IPS-20b (cell line): ENCODE results near the gene SUMO2.
"Not testable (repeated sequence)": the region's sequence is repeated elsewhere in the genome, so short reads cannot be mapped to it uniquely, and the experiment has no call there.

Experiments
- H3K27ac ChIP-seq: one replicate; pipeline ENCODE4 v1.5.1; 2013; ENCODE audit warnings: low read length
- H3K27me3 ChIP-seq: 2 replicates; pipeline ENCODE4 v1.6.1; 2013; ENCODE audit warnings: mild to moderate bottlenecking, low read length, inconsistent platforms; ENCODE audit not compliant: insufficient read depth
- H3K36me3 ChIP-seq: 2 replicates; pipeline ENCODE4 v1.6.1; 2013; ENCODE audit warnings: low read depth, mild to moderate bottlenecking, inconsistent platforms, low read length, moderate library complexity; ENCODE audit not compliant: insufficient read depth
- H3K4me1 ChIP-seq: 2 replicates; pipeline ENCODE4 v1.6.1; 2013; ENCODE audit warnings: mild to moderate bottlenecking, control low read depth, inconsistent platforms, low read length, moderate library complexity; ENCODE audit not compliant: insufficient read depth
- H3K4me3 ChIP-seq: 2 replicates; pipeline ENCODE4 v1.5.1; 2013; ENCODE audit warnings: mild to moderate bottlenecking, low read length, inconsistent platforms
- H3K9ac ChIP-seq: 2 replicates; pipeline ENCODE4 v1.6.1; 2013; ENCODE audit warnings: low read depth, mild to moderate bottlenecking, inconsistent platforms, low read length, moderate library complexity
- H3K9me3 ChIP-seq: 2 replicates; pipeline ENCODE4 v1.6.1; 2013; ENCODE audit warnings: mild to moderate bottlenecking, low read depth, low read length, inconsistent platforms; ENCODE audit not compliant: insufficient read depth

Gene SUMO2

DNA sequence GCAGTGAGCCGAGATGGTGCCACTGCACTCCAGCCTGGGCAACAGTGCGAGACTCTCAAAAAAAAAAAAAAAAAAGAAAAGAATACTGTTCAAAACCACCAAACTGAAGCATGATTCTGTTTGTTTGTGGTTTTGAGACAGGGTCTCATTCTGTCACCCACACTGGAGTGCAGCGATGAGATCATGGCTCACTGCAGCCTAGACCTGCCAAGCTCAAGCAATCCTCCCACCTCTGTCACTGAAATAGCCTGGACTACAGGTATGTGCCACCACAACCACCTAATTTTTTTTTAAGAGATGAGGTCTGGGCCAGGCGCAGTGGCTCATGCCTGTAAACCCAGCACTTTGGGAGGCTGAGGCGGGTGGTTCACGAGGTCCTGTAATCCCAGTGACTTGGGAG is 4.3 kb downstream of the SUMO2 start:
- no peak overlapping the region for H3K27ac ChIP-seq
- no peaks in the 10 kb centered on the region for H3K4me1 ChIP-seq
- no peak overlapping the region for H3K4me3 ChIP-seq
- H3K9me3 ChIP-seq, result no peaks in the 10 kb centered on the region
- H3K36me3 ChIP-seq, result peaks cover 77% of the 10 kb centered on the region
- H3K27me3 ChIP-seq, result no peaks in the 10 kb centered on the region
- H3K9ac ChIP-seq, result no peak overlapping the region

DNA sequence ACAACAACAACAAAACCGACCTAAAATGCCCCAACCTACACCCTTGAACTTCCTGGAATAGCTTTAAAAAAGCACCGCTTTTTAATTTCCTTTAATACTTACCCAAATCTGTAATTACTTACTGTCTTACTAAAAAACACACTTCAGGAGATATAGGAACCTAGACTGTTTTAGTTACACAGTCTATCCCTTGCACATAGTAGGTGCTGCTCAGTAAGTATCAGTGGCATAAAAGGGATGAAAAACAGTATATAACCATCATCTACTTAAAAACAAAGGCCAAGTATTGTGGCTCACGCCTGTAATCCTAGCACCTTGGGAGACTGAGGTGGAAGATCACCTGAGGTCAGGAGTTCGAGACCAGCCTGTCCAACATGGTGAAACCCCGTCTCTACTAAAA is 6.1 kb downstream of the SUMO2 start:
- peaks cover 96% of the 10 kb centered on the region for H3K36me3 ChIP-seq
- no peaks in the 10 kb centered on the region for H3K27me3 ChIP-seq
- no peak overlapping the region for H3K27ac ChIP-seq
- no peak overlapping the region for H3K9ac ChIP-seq
- H3K9me3 ChIP-seq, result no peaks in the 10 kb centered on the region
- no peak overlapping the region for H3K4me3 ChIP-seq
- H3K4me1 ChIP-seq, result no peaks in the 10 kb centered on the region

DNA sequence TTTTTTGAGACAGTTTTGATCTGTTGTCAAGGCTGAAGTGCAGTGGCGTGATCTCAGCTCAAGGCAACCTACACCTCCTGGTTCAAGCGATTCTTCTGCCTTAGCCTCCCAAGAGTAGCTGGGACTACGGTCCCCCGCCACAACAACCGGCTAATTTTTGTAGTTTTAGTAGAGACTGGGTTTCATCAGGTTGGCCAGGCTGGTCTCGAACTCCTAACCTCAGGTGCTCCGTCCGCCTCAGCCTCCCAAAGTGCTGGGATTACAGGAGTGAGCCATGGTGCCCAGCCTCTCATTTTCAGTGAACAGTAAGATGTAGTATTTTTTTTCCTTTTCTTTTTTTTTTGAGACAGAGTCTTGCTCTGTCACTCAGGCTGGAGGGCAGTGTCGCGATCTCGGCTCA is 7.8 kb downstream of the SUMO2 start:
- H3K27ac ChIP-seq, result no peak overlapping the region
- H3K27me3 ChIP-seq, result no peaks in the 10 kb centered on the region
- no peak overlapping the region for H3K4me3 ChIP-seq
- H3K36me3 ChIP-seq, result peaks cover 99% of the 10 kb centered on the region
- H3K4me1 ChIP-seq, result no peaks in the 10 kb centered on the region
- no peak overlapping the region for H3K9ac ChIP-seq
- no peaks in the 10 kb centered on the region for H3K9me3 ChIP-seq

DNA sequence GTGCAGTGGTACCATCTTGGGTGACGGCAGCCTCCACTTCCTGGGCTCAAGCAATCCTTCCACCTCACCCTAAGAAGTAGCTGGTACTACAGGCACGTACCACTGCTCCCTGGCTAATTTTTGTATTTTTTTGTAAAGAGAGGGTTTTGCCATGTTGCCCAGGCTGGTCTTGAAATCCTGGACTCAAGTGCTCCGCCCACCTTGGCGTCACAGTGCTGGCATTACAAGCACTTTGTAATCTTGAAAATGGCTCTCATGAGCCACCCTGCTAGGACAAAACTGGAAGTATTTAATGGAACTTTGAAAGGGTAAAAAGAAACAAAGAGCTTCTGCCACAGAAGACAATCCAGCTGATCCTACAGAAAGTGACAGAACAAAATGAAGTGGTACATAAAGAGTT is 9.2 kb downstream of the SUMO2 start:
- no peaks in the 10 kb centered on the region for H3K9me3 ChIP-seq
- H3K4me1 ChIP-seq, result no peaks in the 10 kb centered on the region
- H3K27me3 ChIP-seq, result no peaks in the 10 kb centered on the region
- H3K36me3 ChIP-seq, result peaks cover 98% of the 10 kb centered on the region
- no peak overlapping the region for H3K27ac ChIP-seq
- no peak overlapping the region for H3K9ac ChIP-seq
- no peak overlapping the region for H3K4me3 ChIP-seq

DNA sequence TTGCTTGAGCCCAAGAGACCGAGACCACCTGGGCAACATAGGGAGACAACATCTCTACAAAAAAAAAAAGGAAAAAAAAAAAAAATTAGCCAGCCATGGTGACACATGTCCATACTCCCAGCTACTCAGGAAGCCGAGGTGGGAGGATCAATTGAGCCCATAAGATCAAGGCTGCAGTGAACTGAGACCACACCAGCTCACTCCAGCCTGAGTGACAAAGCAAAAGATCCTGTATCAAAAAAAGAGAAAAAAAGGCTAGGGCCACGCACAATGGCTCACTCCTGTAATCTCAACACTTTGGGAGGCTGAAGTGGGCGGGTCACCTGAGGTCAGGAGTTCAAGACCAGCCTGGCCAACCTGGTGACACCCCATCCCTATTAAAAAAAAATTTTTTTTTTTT is 13.8 kb downstream of the SUMO2 start:
- H3K36me3 ChIP-seq, result peaks cover 91% of the 10 kb centered on the region
- H3K9me3 ChIP-seq, result no peaks in the 10 kb centered on the region
- no peak overlapping the region for H3K27ac ChIP-seq
- no peak overlapping the region for H3K4me3 ChIP-seq
- no peaks in the 10 kb centered on the region for H3K27me3 ChIP-seq
- H3K4me1 ChIP-seq, result no peaks in the 10 kb centered on the region
- H3K9ac ChIP-seq, result no peak overlapping the region

DNA sequence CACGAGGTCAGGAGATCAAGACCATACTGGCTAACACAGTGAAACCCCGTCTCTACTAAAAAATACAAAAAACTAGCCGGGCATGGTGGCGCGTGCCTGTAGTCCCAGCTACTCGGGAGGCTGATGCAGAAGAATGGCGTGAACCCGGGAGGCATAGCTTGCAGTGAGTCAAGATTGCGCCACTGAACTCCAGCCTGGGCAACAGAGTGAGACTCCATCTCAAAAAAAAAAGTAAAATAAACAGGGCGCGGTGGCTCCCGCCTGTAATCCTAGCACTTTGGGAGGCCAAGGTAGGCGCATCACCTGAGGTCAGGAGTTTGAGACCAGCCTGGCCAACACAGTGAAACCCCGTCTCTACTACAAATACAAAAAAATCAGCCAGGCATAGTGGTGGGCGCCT is 18.2 kb downstream of the SUMO2 start:
- not testable (repeated sequence) for H3K9ac ChIP-seq, H3K9me3 ChIP-seq, H3K4me1 ChIP-seq, H3K27me3 ChIP-seq, H3K4me3 ChIP-seq, H3K27ac ChIP-seq
- peaks cover 52% of the 10 kb centered on the region for H3K36me3 ChIP-seq

DNA sequence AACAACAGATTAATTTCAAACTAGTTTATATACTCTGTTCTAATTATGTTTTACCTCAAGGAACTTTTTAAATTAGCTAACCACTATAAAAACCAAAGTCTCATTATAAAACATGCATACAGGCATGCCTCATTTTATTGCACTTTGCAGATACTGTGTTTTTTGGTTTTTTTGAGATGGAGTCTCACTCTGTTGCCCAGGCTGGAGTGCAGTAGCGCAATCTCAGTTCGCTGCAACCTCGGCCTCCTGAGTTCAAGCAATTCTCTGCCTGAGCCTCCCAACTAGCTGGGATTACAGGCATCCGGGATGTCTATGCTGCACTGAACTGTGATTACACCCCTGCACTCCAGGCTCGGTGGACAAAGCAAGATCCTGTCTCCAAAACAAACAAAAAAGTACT is 19.7 kb downstream of the SUMO2 start:
- Histone ChIP-seq H3K4me3 (no peak overlapping the region), H3K36me3 (peaks cover 38% of the 10 kb centered on the region), H3K27me3 (no peaks in the 10 kb centered on the region), H3K4me1 (no peaks in the 10 kb centered on the region), H3K9me3 (no peaks in the 10 kb centered on the region), H3K27ac (no peak overlapping the region), H3K9ac (no peak overlapping the region)

DNA sequence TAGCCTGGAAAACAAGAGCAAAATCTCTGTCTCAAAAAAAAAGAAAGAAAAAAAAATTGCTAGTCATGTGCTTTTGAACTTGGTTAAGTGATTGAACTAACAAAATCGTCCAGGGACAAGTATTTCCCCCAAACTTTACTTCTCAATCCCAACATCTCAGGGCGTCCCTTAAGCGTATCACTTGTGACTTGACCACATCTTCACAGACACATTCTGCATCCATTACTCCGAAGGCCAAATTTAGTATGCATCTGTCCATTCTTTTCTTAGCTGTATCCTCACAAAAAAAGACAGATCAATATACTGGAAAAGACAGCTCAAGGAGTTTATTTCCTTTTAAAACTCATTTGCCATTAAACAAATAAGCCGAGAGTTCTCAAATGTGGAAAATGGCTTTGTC is 22.5 kb downstream of the SUMO2 start:
- Histone ChIP-seq H3K4me3 (no peak overlapping the region), H3K27me3 (no peaks in the 10 kb centered on the region), H3K27ac (no peak overlapping the region), H3K9ac (no peak overlapping the region), H3K36me3 (peaks cover 10% of the 10 kb centered on the region; the same call in 1 of the 2 replicates), H3K9me3 (no peaks in the 10 kb centered on the region), H3K4me1 (no peaks in the 10 kb centered on the region; the same call in 1 of the 2 replicates)

DNA sequence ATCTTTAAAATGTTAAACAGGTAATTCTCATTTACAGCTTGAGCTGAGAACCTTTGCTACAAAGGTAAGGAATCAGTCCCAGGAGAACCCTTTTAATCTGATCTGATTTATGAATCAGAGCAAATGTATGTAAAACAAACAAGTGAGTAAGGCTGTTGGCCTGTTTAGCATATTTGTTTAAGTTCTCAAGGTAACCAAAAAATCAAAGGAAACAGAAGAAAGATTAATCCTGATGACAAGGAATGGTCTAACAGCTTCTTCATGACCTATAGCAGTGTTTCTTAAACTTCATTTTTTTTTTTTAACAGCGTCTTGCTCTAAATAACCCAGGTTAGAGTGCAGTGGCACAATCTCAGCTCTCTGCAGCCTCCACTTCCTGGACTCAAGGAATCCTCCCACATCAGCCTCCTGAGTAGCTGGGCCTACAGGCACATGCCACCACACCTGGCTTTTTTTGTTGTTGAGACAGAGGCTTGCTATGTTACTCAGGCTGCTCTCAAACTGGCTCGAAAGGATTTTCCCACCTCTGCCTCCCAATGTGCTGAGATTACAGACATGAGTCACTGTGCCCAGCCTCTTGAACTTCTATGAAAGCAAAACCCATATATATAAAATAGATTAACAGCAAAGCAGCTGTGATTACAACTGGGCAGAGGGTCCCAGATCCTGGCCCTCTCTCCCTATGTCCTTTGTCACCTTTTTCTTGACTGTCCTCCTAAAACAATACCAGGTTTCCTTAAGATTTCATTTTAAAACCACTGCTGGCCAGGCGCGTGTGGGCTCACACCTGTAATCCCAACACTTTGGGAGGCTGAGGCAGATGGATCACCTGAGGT is 23.3 kb downstream of the SUMO2 start:
- Histone ChIP-seq H3K4me3 (no peak overlapping the region), H3K27me3 (no peaks in the 10 kb centered on the region), H3K9ac (no peak overlapping the region), H3K27ac (no peak overlapping the region), H3K9me3 (no peaks in the 10 kb centered on the region), H3K4me1 (peaks cover 4% of the 10 kb centered on the region; the same call in 1 of the 2 replicates), H3K36me3 (peaks cover 4% of the 10 kb centered on the region; the same call in 1 of the 2 replicates)

DNA sequence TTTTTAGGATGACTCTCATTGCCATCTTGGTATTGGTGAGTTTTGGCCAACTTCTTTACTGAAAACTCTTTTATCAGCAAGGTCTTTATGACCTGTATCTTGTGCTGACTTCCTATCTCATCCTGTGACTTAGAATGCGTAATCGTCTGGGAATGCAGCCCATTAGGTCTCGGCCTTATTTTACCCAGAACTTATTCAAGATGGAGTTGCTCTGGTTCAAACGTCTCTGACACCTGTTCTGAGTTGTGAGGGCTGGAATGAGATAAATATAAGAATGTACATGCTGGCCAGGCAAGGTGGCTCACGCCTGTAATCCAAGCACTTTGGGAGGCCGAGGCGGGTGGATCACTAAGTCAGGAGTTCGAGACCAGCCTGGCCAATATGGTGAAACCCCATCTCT is 24.3 kb downstream of the SUMO2 start:
- H3K4me3 ChIP-seq, H3K27ac ChIP-seq: not testable (repeated sequence)

DNA sequence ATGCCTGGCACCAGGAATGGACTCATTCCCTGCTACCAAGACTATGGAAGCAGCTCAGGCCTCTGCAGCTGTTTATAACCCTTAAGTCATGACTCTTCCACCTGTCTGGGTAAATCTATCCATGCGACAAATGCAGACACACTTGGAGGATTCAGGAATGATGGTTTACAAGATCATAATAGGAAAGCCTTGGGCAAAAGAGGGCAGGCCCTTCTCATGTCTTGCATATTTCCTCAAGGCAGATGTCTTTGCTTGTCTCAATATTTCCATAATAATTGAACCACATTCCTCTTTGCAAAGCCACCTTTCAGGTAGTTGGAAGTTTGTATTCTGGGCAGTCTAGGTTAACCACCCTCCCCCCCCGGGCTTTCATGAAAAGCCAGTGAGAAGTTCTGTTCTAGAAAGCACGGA is 27.6 kb downstream of the SUMO2 start:
- Histone ChIP-seq H3K9me3 (no peaks in the 10 kb centered on the region), H3K27me3 (no peaks in the 10 kb centered on the region), H3K9ac (peak overlapping the region; percentile 28; the same call in 1 of the 2 replicates), H3K27ac (no peak overlapping the region), H3K36me3 (no peaks in the 10 kb centered on the region), H3K4me3 (peak overlapping the region; percentile 52), H3K4me1 (peaks cover 9% of the 10 kb centered on the region; the same call in 1 of the 2 replicates)

More for the DNA sequence above, 24.3 kb downstream of the SUMO2 start:
- not testable (repeated sequence) for H3K9me3 ChIP-seq, H3K36me3 ChIP-seq, H3K4me1 ChIP-seq, H3K27me3 ChIP-seq, H3K9ac ChIP-seq
